HG03039 (cell line): ENCODE results near the gene NLRP9.

Experiments
- ATAC-seq: cut with Tn5 transposase; IDR thresholded peaks from one replicate; pipeline ENCODE4 v1.9.1; 2021; ENCODE audit warnings: mild to moderate bottlenecking, moderate library complexity; ENCODE audit not compliant: unreplicated experiment

NLRP9 gene

GRCh38 chr19:55704494-55705245, 33.5 kb downstream of the NLRP9 start:
- ATAC-seq = no peak

GRCh38 chr19:55703790-55704215, 34.4 kb downstream of the NLRP9 start:
- no peak for ATAC-seq

DNA sequence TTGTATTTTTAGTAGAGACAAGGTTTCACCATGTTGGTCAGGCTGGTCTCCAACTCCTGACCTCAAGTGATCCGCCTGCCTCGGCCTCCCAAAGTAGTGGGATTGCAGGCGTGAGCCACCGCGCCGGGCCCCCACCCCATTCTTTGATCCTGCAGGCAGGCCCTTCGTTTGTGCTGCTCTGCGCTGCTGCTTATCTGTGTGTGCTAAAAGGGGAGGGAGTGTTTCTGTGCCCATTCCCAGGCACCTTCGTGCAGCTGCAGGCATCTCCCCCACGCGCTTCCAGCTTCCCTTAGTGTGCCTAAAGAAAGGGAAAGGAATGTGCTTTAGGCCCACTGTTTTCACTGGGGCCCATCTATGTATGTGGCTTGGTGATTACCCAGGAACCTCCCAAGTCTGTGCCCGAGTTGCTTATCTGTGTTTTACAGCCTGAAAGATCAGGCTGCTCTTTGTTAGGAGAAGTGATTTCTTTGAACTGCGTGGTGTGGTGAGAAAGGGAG, 36.0 kb downstream of the NLRP9 start:
- ATAC-seq = no peak

GRCh38 chr19:55700813-55701212, 37.4 kb downstream of the NLRP9 start:
- ATAC-seq = no peak

- ATAC-seq = no peak
Observed at GRCh38 chr19:55699221-55699620, 39.0 kb downstream of the NLRP9 start.

- ATAC-seq = no peak
Observed at GRCh38 chr19:55698256-55698655, 39.9 kb downstream of the NLRP9 start.

- no peak for ATAC-seq
Observed at GRCh38 chr19:55697698-55698097, 40.5 kb downstream of the NLRP9 start.

GRCh38 chr19:55697069-55697440, 41.1 kb downstream of the NLRP9 start:
- no peak for ATAC-seq

DNA sequence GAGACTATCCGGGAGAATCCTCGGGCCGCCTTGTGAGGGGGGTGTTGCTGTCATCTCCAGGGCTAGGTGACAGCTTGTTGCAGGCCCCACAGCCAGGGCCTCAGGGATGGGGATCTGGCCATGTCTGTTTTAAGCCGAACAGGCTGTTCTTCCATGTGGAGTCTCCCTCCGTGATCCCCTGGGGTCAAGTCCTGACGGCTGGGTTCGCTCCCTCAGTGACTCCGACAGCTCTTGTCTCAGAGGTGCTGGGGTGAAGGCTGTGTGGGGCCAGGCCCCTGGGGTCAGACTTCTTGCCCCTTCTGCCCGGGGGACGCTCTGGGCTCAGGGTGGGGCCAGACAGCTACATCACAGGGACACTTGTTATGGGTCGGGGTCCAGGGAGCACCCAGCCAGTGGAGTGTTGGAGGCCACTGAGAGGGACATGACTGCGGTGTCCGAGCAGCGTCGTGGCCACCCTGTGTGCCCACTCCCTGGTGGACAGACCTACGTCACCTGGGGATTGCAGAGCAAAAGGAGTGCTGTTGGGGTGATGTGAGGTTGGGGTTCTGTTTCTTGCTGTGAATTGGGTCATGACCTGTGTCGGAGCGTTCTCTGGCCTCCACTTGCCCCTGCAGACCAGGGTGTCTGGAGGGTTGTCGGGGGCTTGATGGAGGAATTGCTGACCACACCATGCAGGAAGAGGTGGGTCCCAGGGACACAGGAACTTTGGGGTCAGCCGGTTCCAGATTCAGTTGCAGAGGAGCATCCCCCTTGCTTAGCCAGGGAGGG, 41.7 kb downstream of the NLRP9 start:
- ATAC-seq = no peak

DNA sequence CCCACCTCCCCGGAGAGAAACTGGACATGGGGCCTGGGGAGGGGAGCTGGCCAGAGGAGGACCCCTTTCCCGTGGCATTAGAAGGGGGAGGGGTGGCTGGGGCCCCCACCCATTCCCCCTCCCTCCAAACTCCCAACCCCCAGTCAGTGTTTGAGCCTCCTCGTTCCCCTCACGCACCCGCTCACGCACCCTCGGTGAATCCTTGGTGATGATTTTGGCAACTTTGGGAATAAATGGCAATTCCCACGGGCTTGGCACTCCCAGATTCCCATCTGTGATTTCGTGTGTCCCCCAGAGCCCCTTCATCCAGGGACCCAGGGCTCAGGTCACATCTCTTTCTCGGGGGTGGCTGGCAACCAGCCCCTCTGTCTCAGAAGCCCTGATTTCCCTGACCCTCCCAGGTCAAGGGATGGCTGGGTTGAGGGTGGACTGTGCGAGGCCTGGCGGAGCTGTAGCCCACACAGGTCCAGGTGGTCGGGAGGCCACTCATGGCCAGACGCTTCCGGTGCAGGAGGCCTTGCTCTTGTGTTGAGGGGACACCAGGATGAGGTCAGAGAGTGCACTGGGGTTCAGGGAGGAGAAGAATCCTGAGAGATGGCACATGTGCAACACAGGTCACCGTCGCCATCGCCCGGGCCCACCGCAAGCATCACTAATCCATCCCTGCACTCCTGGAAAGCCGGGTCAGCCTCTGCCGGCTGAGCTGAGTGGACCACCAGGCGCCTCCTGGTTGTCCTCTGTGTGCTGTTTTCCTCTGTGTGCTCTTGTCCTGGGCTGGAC, 42.5 kb downstream of the NLRP9 start:
- no peak for ATAC-seq

DNA sequence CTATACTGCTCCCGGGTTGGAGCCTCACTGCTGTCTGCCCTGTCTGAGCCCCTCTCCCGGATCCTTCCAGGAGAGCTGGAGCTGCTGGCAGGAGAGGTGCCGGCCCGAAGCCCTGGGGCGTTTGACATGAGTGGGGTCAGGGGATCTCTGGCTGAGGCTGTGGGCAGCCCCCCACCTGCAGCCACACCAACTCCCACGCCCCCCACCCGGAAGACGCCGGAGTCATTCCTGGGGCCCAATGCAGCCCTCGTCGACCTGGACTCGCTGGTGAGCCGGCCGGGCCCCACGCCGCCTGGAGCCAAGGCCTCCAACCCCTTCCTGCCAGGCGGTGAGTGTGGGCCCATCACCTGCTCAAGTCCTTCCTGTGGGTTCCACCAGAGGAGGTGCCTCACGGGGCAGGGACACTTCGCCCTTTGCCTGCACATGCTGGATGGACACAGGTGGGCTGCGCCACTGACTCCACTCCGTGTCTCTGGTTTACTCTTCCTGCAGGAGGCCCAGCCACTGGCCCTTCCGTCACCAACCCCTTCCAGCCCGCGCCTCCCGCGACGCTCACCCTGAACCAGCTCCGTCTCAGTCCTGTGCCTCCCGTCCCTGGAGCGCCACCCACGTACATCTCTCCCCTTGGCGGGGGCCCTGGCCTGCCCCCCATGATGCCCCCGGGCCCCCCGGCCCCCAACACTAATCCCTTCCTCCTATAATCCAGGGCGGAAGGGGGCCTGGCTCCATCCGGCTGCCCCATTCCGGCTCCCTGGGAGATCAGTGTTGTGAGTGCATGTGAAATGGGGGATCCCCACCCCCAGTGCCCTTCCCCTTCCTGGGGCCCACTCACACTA, 43.3 kb downstream of the NLRP9 start:
- ATAC-seq = no peak

- ATAC-seq = no peak
Observed at GRCh38 chr19:55694241-55694655, 44.0 kb downstream of the NLRP9 start.

DNA sequence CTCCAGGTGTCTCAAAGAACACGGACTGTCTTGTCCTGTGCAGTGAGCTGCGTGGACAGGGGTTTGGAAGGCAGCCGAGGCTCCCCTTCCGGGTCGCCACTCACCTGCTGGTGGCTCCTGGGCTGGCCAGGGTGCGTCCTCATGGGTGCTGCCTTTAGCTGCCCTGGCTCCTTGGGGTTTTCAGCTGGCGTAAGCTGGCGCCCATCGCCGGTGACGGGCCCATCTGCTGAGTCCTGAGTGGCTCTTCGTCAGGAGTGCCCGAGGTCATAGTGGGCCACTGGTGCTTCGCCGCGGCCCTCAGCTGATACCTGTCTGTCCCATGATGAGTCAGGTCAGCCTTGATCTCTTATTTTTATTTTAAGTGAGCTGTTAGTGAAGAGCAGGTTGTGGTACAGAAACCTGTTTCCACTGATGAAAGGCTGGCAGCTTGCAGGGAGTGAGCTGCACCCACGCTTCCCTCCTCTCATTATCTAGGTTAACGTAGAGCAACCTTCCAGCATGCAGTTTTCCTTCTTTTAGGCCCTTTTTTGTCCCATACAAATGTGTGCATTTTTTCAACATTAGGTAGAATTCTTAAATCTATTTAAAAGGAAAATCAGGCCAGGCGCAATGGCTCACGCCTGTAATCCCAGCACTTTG, 44.7 kb downstream of the NLRP9 start:
- ATAC-seq = no peak

- ATAC-seq = no peak
Observed at GRCh38 chr19:55692681-55693081, 45.5 kb downstream of the NLRP9 start.

DNA sequence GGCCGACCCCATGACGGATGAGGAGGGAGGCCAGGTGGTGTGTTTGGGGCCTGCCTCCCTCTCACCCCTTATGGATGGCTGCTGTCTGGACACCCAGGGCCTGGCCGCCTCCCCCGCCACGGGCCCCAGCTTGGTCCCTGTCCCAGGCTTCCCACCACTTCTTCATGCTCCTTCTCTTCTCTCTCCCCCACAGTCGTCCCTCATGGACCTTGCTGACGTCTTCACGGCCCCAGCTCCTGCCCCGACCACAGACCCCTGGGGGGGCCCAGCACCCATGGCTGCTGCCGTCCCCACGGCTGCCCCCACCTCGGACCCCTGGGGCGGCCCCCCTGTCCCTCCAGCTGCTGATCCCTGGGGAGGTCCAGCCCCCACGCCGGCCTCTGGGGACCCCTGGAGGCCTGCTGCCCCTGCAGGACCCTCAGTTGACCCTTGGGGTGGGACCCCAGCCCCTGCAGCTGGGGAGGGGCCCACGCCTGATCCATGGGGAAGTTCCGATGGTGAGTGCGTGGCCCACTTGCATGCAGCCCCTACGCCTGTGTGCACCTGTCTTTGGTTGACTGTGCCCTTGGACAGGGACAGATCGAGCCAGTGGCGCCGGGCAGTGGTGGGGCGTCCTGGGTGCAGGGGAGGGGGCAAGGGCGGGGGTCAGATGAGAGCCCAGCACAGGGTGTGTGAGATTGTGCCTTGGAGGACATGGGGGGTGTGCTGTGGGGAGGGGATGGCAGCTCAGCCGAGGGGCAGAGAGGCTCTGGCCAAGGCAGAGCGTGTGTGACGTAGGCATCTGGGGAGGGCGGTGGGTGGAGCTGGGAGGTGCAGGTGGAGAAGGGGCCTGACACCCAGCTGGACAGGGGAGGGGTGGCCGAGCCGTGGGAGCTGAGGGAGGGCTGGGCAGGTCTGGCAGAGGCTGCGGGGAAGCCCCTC, 46.4 kb downstream of the NLRP9 start:
- ATAC-seq = no peak

GRCh38 chr19:55690769-55691545, 47.2 kb downstream of the NLRP9 start:
- ATAC-seq = no peak

- ATAC-seq = no peak
Observed at GRCh38 chr19:55690109-55690768, 48.0 kb downstream of the NLRP9 start.
